ENCODE results near the gene LATS1.

- TF ChIP-seq, protein P1, sequence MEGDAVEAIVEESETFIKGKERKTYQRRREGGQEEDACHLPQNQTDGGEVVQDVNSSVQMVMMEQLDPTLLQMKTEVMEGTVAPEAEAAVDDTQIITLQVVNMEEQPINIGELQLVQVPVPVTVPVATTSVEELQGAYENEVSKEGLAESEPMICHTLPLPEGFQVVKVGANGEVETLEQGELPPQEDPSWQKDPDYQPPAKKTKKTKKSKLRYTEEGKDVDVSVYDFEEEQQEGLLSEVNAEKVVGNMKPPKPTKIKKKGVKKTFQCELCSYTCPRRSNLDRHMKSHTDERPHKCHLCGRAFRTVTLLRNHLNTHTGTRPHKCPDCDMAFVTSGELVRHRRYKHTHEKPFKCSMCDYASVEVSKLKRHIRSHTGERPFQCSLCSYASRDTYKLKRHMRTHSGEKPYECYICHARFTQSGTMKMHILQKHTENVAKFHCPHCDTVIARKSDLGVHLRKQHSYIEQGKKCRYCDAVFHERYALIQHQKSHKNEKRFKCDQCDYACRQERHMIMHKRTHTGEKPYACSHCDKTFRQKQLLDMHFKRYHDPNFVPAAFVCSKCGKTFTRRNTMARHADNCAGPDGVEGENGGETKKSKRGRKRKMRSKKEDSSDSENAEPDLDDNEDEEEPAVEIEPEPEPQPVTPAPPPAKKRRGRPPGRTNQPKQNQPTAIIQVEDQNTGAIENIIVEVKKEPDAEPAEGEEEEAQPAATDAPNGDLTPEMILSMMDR (IDR thresholded peaks at IDR 0.05; ENCODE audit: low read length) = no peak
- TF ChIP-seq EZH2 (IDR thresholded peaks at IDR 0.05; ENCODE audit: borderline replicate concordance, low read length) = no peak
Measured at GRCh38 chr6:149646599-149646998, 71.3 kb downstream of the LATS1 start.
